HG03442 (cell line): ENCODE data around the gene MATN1.
"Not testable (repeated sequence)": the region's sequence is repeated elsewhere in the genome, so short reads cannot be mapped to it uniquely, and the experiment has no call there.

Experiments
- ATAC-seq: cut with Tn5 transposase; IDR thresholded peaks from one replicate; pipeline ENCODE4 v1.9.1; 2021; ENCODE audit warnings: mild to moderate bottlenecking, moderate library complexity; ENCODE audit not compliant: unreplicated experiment

The MATN1 gene

GRCh38 chr1:30700528-30701257 is 22.7 kb downstream of the MATN1 start:
- ATAC-seq = no peak

GRCh38 chr1:30699762-30700161 is 23.6 kb downstream of the MATN1 start:
- ATAC-seq = no peak

- ATAC-seq = no peak
These were observed 24.9 kb downstream of the MATN1 start for GRCh38 chr1:30698401-30698981.

- ATAC-seq = no peak
These were observed 25.6 kb downstream of the MATN1 start for GRCh38 chr1:30697571-30698376.

GRCh38 chr1:30696831-30697230 is 26.6 kb downstream of the MATN1 start:
- ATAC-seq = no peak

GRCh38 chr1:30695439-30695841 is 27.9 kb downstream of the MATN1 start:
- no peak for ATAC-seq

GRCh38 chr1:30694280-30695175 is 28.9 kb downstream of the MATN1 start:
- no peak for ATAC-seq

- ATAC-seq = no peak
These were observed 29.6 kb downstream of the MATN1 start for GRCh38 chr1:30693822-30694221.

- ATAC-seq = no peak
These were observed 30.0 kb downstream of the MATN1 start for GRCh38 chr1:30693366-30693765.

GRCh38 chr1:30692948-30693301 is 30.5 kb downstream of the MATN1 start:
- no peak for ATAC-seq

GRCh38 chr1:30692201-30692947 is 31.0 kb downstream of the MATN1 start:
- ATAC-seq = no peak

GRCh38 chr1:30691480-30691879 is 31.9 kb downstream of the MATN1 start:
- ATAC-seq = no peak

- ATAC-seq = no peak
These were observed 33.3 kb downstream of the MATN1 start for GRCh38 chr1:30689901-30690645.

GRCh38 chr1:30688920-30689794 is 34.2 kb downstream of the MATN1 start:
- no peak for ATAC-seq

GRCh38 chr1:30688516-30688915 is 34.9 kb downstream of the MATN1 start:
- ATAC-seq = not testable (repeated sequence)

GRCh38 chr1:30687886-30688285 is 35.5 kb downstream of the MATN1 start:
- ATAC-seq = no peak

GRCh38 chr1:30686236-30686935 is 37.0 kb downstream of the MATN1 start:
- ATAC-seq = no peak

- ATAC-seq = no peak
These were observed 37.6 kb downstream of the MATN1 start for GRCh38 chr1:30685796-30686165.
